Epidermal melanocyte (primary cell): ENCODE measurements around the gene TNFRSF25.
"Not testable (repeated sequence)": the region's sequence is repeated elsewhere in the genome, so short reads cannot be mapped to it uniquely, and the experiment has no call there.

ENCODE experiments used
- DNase-seq: peaks from one replicate; pipeline ENCODE4 v3.0.0; 2011; ENCODE audit warnings: low spot score; ENCODE audit not compliant: insufficient read length

The TNFRSF25 gene

GRCh38 chr1:6453895-6454855 lies 11.8 kb downstream of the TNFRSF25 start:
- not testable (repeated sequence) for DNase-seq

GRCh38 chr1:6450943-6451373 lies 15.0 kb downstream of the TNFRSF25 start:
- DNase-seq = no peak

- not testable (repeated sequence) for DNase-seq
Observed at GRCh38 chr1:6450486-6450885, 15.5 kb downstream of the TNFRSF25 start.

- no peak for DNase-seq
Observed at GRCh38 chr1:6450005-6450450, 15.9 kb downstream of the TNFRSF25 start.

- DNase-seq = no peak
Observed at GRCh38 chr1:6448749-6449631, 17.0 kb downstream of the TNFRSF25 start.

GRCh38 chr1:6447818-6448748 lies 17.9 kb downstream of the TNFRSF25 start:
- no peak for DNase-seq

GRCh38 chr1:6447016-6447817 lies 18.8 kb downstream of the TNFRSF25 start:
- no peak for DNase-seq

GRCh38 chr1:6446665-6447015 lies 19.3 kb downstream of the TNFRSF25 start:
- no peak for DNase-seq

GRCh38 chr1:6445929-6446328 lies 20.0 kb downstream of the TNFRSF25 start:
- not testable (repeated sequence) for DNase-seq

- no peak for DNase-seq
Observed at GRCh38 chr1:6445062-6445763, 20.8 kb downstream of the TNFRSF25 start.

- DNase-seq = no peak
Observed at GRCh38 chr1:6444377-6444776, 21.6 kb downstream of the TNFRSF25 start.

- DNase-seq = no peak
Observed at GRCh38 chr1:6443339-6444115, 22.4 kb downstream of the TNFRSF25 start.

GRCh38 chr1:6441586-6441985 lies 24.4 kb downstream of the TNFRSF25 start:
- no peak for DNase-seq

- no peak for DNase-seq
Observed at GRCh38 chr1:6440198-6441126, 25.5 kb downstream of the TNFRSF25 start.

- peak; percentile 80 for DNase-seq
Observed at GRCh38 chr1:6438047-6438525, 27.9 kb downstream of the TNFRSF25 start.

- not testable (repeated sequence) for DNase-seq
Observed at GRCh38 chr1:6437012-6437700, 28.8 kb downstream of the TNFRSF25 start.

- not testable (repeated sequence) for DNase-seq
Observed at GRCh38 chr1:6436277-6436676, 29.7 kb downstream of the TNFRSF25 start.
